BLaER1 treated with 17β-estradiol and CSF1 and Interleukin-3, amounts not matched to agents 10 nM and 100 nM (cell line): Measurements from ENCODE around the gene VAC14.

Source experiments
- H3K27ac ChIP-seq, 11 experiments: shearing (Covaris generic); formaldehyde crosslinking; 2 replicates each; pipeline ENCODE4 v1.8.1; 2022
- H3K27me3 ChIP-seq, 11 experiments: shearing (Covaris generic); formaldehyde crosslinking; 2 replicates each; pipeline ENCODE4 v1.8.1; 2022
- H3K36me3 ChIP-seq, 11 experiments: shearing (Covaris generic); formaldehyde crosslinking; 2 replicates each; pipeline ENCODE4 v1.8.1; 2022
- H3K4me1 ChIP-seq, 10 experiments: shearing (Covaris generic); formaldehyde crosslinking; 2 replicates each; pipeline ENCODE4 v1.8.1; 2022
- H3K4me2 ChIP-seq, 11 experiments: shearing (Covaris generic); formaldehyde crosslinking; 2 replicates each; pipeline ENCODE4 v1.8.1; 2022
- H3K4me3 ChIP-seq, 10 experiments: shearing (Covaris generic); formaldehyde crosslinking; 2 replicates each; pipeline ENCODE4 v1.8.1; 2022
- H3K9ac ChIP-seq, 11 experiments: shearing (Covaris generic); formaldehyde crosslinking; 2 replicates each; pipeline ENCODE4 v1.8.1; 2022
- H3K9me3 ChIP-seq, 11 experiments: shearing (Covaris generic); formaldehyde crosslinking; replicated peaks in 1 of 11; 2 replicates each; pipeline ENCODE4 v1.8.1; 2022
- H4K20me1 ChIP-seq, 11 experiments: shearing (Covaris generic); formaldehyde crosslinking; 2 replicates each; pipeline ENCODE4 v1.8.1; 2022
- Cebpa-rat ChIP-seq, 11 experiments: shearing (Covaris generic); IDR thresholded peaks; 2 replicates each; pipeline ENCODE4 v1.8.1; 2022

The VAC14 gene

GRCh38 chr16:70717065-70717464 is 83.9 kb downstream of the VAC14 start:
- H3K27ac ChIP-seq, result no peak overlapping the region
- H3K4me1 ChIP-seq, result peaks cover 36 to 70% (median 67%) of the 10 kb centered on the region in 10 experiments
- H3K9ac ChIP-seq, result peak overlapping the region in 2 of 11 experiments; percentile 22 to 47; a peak in 2 of 22 replicates
- 0 out of 22 replicates have a peak overlapping the region, but pooled peaks of 1 of the 11 experiments have one; percentile 17 for H3K4me2 ChIP-seq
- no peaks in the 10 kb centered on the region for H3K27me3 ChIP-seq
- H3K36me3 ChIP-seq, result peaks cover 13 to 99% (median 27%) of the 10 kb centered on the region in 11 experiments; a peak in 20 of 22 replicates
- no peak for TF ChIP-seq Cebpa-rat (IDR thresholded peaks at IDR 0.05)
- peaks cover 0 to 14% (median 0%) of the 10 kb centered on the region in 11 experiments; a peak in 5 of 22 replicates for H3K9me3 ChIP-seq
- peaks cover 0 to 100% (median 9%) of the 10 kb centered on the region in 11 experiments; a peak in 11 of 22 replicates for H4K20me1 ChIP-seq
- H3K4me3 ChIP-seq, result no peak overlapping the region

GRCh38 chr16:70715860-70716357 is 85.0 kb downstream of the VAC14 start:
- Histone ChIP-seq H4K20me1 (peaks cover 0 to 100% (median 9%) of the 10 kb centered on the region in 11 experiments; a peak in 10 of 22 replicates), H3K4me1 (peaks cover 32 to 70% (median 58%) of the 10 kb centered on the region in 10 experiments), H3K27me3 (no peaks in the 10 kb centered on the region), H3K9me3 (peaks cover 0 to 14% (median 0%) of the 10 kb centered on the region in 11 experiments; a peak in 5 of 22 replicates), H3K27ac (0 out of 22 replicates have a peak overlapping the region, but pooled peaks of 1 of the 11 experiments have one; percentile 14), H3K4me3 (no peak overlapping the region), H3K4me2 (peak overlapping the region; percentile 1 to 90 (median 73); a peak in 18 of 22 replicates), H3K36me3 (peaks cover 13 to 99% (median 23%) of the 10 kb centered on the region in 11 experiments; a peak in 20 of 22 replicates), H3K9ac (peak overlapping the region in 4 of 11 experiments; percentile 2 to 47 (median 14); a peak in 4 of 22 replicates)
- no peak for TF ChIP-seq Cebpa-rat (IDR thresholded peaks at IDR 0.05)

GRCh38 chr16:70715055-70715858 is 85.7 kb downstream of the VAC14 start:
- no peak for TF ChIP-seq Cebpa-rat (IDR thresholded peaks at IDR 0.05)
- peaks cover 35 to 70% (median 60%) of the 10 kb centered on the region in 10 experiments for H3K4me1 ChIP-seq
- peaks cover 13 to 99% (median 25%) of the 10 kb centered on the region in 11 experiments; a peak in 20 of 22 replicates for H3K36me3 ChIP-seq
- H3K4me2 ChIP-seq, result peak overlapping the region; percentile 9 to 90 (median 73); a peak in 20 of 22 replicates
- H3K27ac ChIP-seq, result peak overlapping the region in 7 of 11 experiments; percentile 7 to 55 (median 24); a peak in 11 of 22 replicates
- no peak overlapping the region for H3K4me3 ChIP-seq
- H3K9me3 ChIP-seq, result peaks cover 0 to 9% (median 0%) of the 10 kb centered on the region in 11 experiments; a peak in 5 of 22 replicates
- H3K27me3 ChIP-seq, result no peaks in the 10 kb centered on the region
- H3K9ac ChIP-seq, result peak overlapping the region in 7 of 11 experiments; percentile 2 to 49 (median 9); a peak in 7 of 22 replicates
- H4K20me1 ChIP-seq, result peaks cover 0 to 100% (median 9%) of the 10 kb centered on the region in 11 experiments; a peak in 10 of 22 replicates

- Histone ChIP-seq H3K27ac (peak overlapping the region in 7 of 11 experiments; percentile 7 to 55 (median 24); a peak in 11 of 22 replicates), H3K27me3 (no peaks in the 10 kb centered on the region), H3K36me3 (peaks cover 8 to 99% (median 19%) of the 10 kb centered on the region in 11 experiments; a peak in 20 of 22 replicates), H3K4me1 (peaks cover 41 to 73% (median 65%) of the 10 kb centered on the region in 10 experiments), H3K9me3 (peaks cover 0 to 3% (median 0%) of the 10 kb centered on the region in 11 experiments; a peak in 5 of 22 replicates), H3K9ac (peak overlapping the region in 5 of 11 experiments; percentile 4 to 49 (median 9); a peak in 6 of 22 replicates), H3K4me3 (no peak overlapping the region), H3K4me2 (peak overlapping the region; percentile 9 to 90 (median 73); a peak in 20 of 22 replicates), H4K20me1 (peaks cover 0 to 100% (median 9%) of the 10 kb centered on the region in 11 experiments; a peak in 10 of 22 replicates)
- TF ChIP-seq Cebpa-rat (IDR thresholded peaks at IDR 0.05), result no peak
Measured at GRCh38 chr16:70714581-70715054, 86.3 kb downstream of the VAC14 start.

GRCh38 chr16:70713824-70714223 is 87.1 kb downstream of the VAC14 start:
- peak overlapping the region in 9 of 11 experiments; percentile 52 to 90 (median 74); a peak in 18 of 22 replicates for H3K4me2 ChIP-seq
- peak overlapping the region in 2 of 11 experiments; percentile 31 to 35; a peak in 1 of 22 replicates for H3K27ac ChIP-seq
- no peaks in the 10 kb centered on the region for H3K9me3 ChIP-seq
- H3K4me1 ChIP-seq, result peaks cover 41 to 77% (median 66%) of the 10 kb centered on the region in 10 experiments
- no peak overlapping the region; a peak in 1 of 22 replicates for H3K9ac ChIP-seq
- no peak for TF ChIP-seq Cebpa-rat (IDR thresholded peaks at IDR 0.05)
- H3K27me3 ChIP-seq, result no peaks in the 10 kb centered on the region
- peaks cover 0 to 100% (median 9%) of the 10 kb centered on the region in 11 experiments; a peak in 10 of 22 replicates for H4K20me1 ChIP-seq
- peaks cover 4 to 98% (median 11%) of the 10 kb centered on the region in 11 experiments; a peak in 19 of 22 replicates for H3K36me3 ChIP-seq
- no peak overlapping the region for H3K4me3 ChIP-seq

- Histone ChIP-seq H3K4me2 (peak overlapping the region in 9 of 11 experiments; percentile 52 to 90 (median 74); a peak in 18 of 22 replicates), H3K4me3 (no peak overlapping the region), H3K4me1 (peaks cover 41 to 77% (median 66%) of the 10 kb centered on the region in 10 experiments), H3K9me3 (no peaks in the 10 kb centered on the region), H4K20me1 (peaks cover 0 to 100% (median 9%) of the 10 kb centered on the region in 11 experiments; a peak in 10 of 22 replicates), H3K27me3 (no peaks in the 10 kb centered on the region), H3K36me3 (peaks cover 0 to 98% (median 12%) of the 10 kb centered on the region in 11 experiments; a peak in 13 of 22 replicates), H3K27ac (peak overlapping the region in 5 of 11 experiments; percentile 12 to 47 (median 31); a peak in 7 of 22 replicates), H3K9ac (peak overlapping the region in 3 of 11 experiments; percentile 5 to 15 (median 7); a peak in 4 of 22 replicates)
- no peak for TF ChIP-seq Cebpa-rat (IDR thresholded peaks at IDR 0.05)
Measured at GRCh38 chr16:70713342-70713741, 87.6 kb downstream of the VAC14 start.

- TF ChIP-seq Cebpa-rat (IDR thresholded peaks at IDR 0.05), result no peak
- H3K27ac ChIP-seq, result peak overlapping the region in 5 of 11 experiments; percentile 12 to 47 (median 31); a peak in 7 of 22 replicates
- H3K4me1 ChIP-seq, result peaks cover 43 to 77% (median 66%) of the 10 kb centered on the region in 10 experiments
- H3K4me2 ChIP-seq, result peak overlapping the region in 9 of 11 experiments; percentile 52 to 90 (median 74); a peak in 18 of 22 replicates
- H4K20me1 ChIP-seq, result peaks cover 0 to 100% (median 9%) of the 10 kb centered on the region in 11 experiments; a peak in 10 of 22 replicates
- peak overlapping the region in 4 of 11 experiments; percentile 5 to 21 (median 11); a peak in 4 of 22 replicates for H3K9ac ChIP-seq
- H3K27me3 ChIP-seq, result no peaks in the 10 kb centered on the region
- peaks cover 0 to 98% (median 12%) of the 10 kb centered on the region in 11 experiments; a peak in 12 of 22 replicates for H3K36me3 ChIP-seq
- no peak overlapping the region for H3K4me3 ChIP-seq
- H3K9me3 ChIP-seq, result no peaks in the 10 kb centered on the region
Measured at GRCh38 chr16:70712942-70713341, 88.0 kb downstream of the VAC14 start.

GRCh38 chr16:70712359-70712758 is 88.6 kb downstream of the VAC14 start:
- Histone ChIP-seq H4K20me1 (peaks cover 0 to 100% (median 9%) of the 10 kb centered on the region in 11 experiments; a peak in 10 of 22 replicates), H3K4me1 (peaks cover 49 to 79% (median 66%) of the 10 kb centered on the region in 10 experiments), H3K4me2 (peak overlapping the region in 7 of 11 experiments; percentile 73 to 90 (median 81); a peak in 10 of 22 replicates)

More at GRCh38 chr16:70712359-70712758, 88.6 kb downstream of the VAC14 start:
- no peak for TF ChIP-seq Cebpa-rat (IDR thresholded peaks at IDR 0.05)
- Histone ChIP-seq H3K36me3 (peaks cover 0 to 98% (median 12%) of the 10 kb centered on the region in 11 experiments; a peak in 12 of 22 replicates), H3K9ac (no peak overlapping the region), H3K27me3 (no peaks in the 10 kb centered on the region), H3K4me3 (no peak overlapping the region), H3K9me3 (no peaks in the 10 kb centered on the region), H3K27ac (no peak overlapping the region)
